Measurements from ENCODE around the gene UCN2.

Gene UCN2

GRCh38 chr3:48514431-48515227, 49.0 kb downstream of the UCN2 start:
- Histone ChIP-seq H3K4me2 (ENCODE audit: low read length) (no peak overlapping the region), H3K27ac (ENCODE audit: low read depth, low read length) (no peak overlapping the region), H3K4me1 (ENCODE audit: control insufficient read depth, low read length) (peaks cover 12% of the 10 kb centered on the region), H3K79me2 (ENCODE audit: control insufficient read depth, low read length) (no peaks in the 10 kb centered on the region), H4K20me1 (ENCODE audit: control insufficient read depth, insufficient read depth, low read depth, low read length) (no peaks in the 10 kb centered on the region), H3K36me3 (ENCODE audit: control insufficient read depth, low read length) (no peaks in the 10 kb centered on the region), H3K4me3 (ENCODE audit: low read length) (no peak overlapping the region), H3F3A (ENCODE audit: control insufficient read depth, insufficient read depth) (no peaks in the 10 kb centered on the region), H3K9me2 (replicated peaks; ENCODE audit: control insufficient read depth, low read length) (no peaks in the 10 kb centered on the region), H3K9me3 (ENCODE audit: control insufficient read depth, insufficient read depth, low read length) (no peaks in the 10 kb centered on the region), H3K27me3 (ENCODE audit: control insufficient read depth, low read length) (no peaks in the 10 kb centered on the region)
- no peak for TF ChIP-seq EZH2phosphoT487 (IDR thresholded peaks at IDR 0.05; ENCODE audit: borderline replicate concordance, low read length)
- no peak for TF ChIP-seq CTCF (IDR thresholded peaks at IDR 0.05; ENCODE audit: low read depth, low read length, poor library complexity, severe bottlenecking)
